DOHH2 (cell line): Measurements from ENCODE around the gene CDCA3.

Source experiments
- CTCF ChIP-seq: fragments of 200-600 bp; sonication (generic); IDR thresholded peaks from one replicate; pipeline ENCODE4 v1.5.1; 2014; ENCODE audit warnings: antibody characterized with exemption, mild to moderate bottlenecking, low read depth, low read length; ENCODE audit not compliant: poor library complexity, severe bottlenecking
- EZH2phosphoT487 ChIP-seq: fragments of 200-600 bp; sonication (generic); IDR thresholded peaks from 2 replicates; pipeline ENCODE4 v1.6.1; 2017; ENCODE audit warnings: borderline replicate concordance, mild to moderate bottlenecking, antibody characterized with exemption, low read length, moderate library complexity, mixed read lengths

- TF ChIP-seq CTCF (no peak), EZH2phosphoT487 (no peak)
Observed at GRCh38 chr12:6853626-6854025, 2.5 kb upstream of the CDCA3 start.
